Measurements from ENCODE around the gene RPL39. TPM values are rescaled to one million over a fixed set of nuclear protein-coding genes. Genes with fewer than 3 reads are reported as not detected.

RPL39 gene
- total and polyA plus RNA-seq, 4 donors = 1,050 to 2,585 (median 1,242) TPM

Small RNA genes lying within 50 kb of the gene (small RNA-seq; reads per million reads assigned to genes)
- not detected for gene SNORA69 (ENCODE audit: low replicate concordance)

Other genes with a start within 250 kb of the RPL39 start
- gene STEEP1, start 226.2 kb downstream of the RPL39 start, total RNA-seq = 10 to 100 TPM; 37.7 to 39.8 TPM
- gene STEEP1, start 226.2 kb downstream of the RPL39 start, polyA plus RNA-seq (ENCODE audit: insufficient read length in 2 of 2) = 10 to 100 TPM; 27.8 to 32.9 TPM
- 10 to 100 TPM; 44.0 to 46.6 TPM for gene UBE2A, start 217.1 kb downstream of the RPL39 start, total RNA-seq
- 10 to 100 TPM; 93.2 to 98.9 TPM for gene UBE2A, start 217.1 kb downstream of the RPL39 start, polyA plus RNA-seq (ENCODE audit: insufficient read length in 2 of 2)
- 10 to 100 TPM in 1 of 2 donors, 1 to 10 TPM in 1; 6.4 to 22.4 TPM for gene NKRF, start 185.2 kb downstream of the RPL39 start, total RNA-seq
- gene NKRF, start 185.2 kb downstream of the RPL39 start, polyA plus RNA-seq (ENCODE audit: insufficient read length in 2 of 2) = 10 to 100 TPM; 22.2 to 27.0 TPM
- 10 to 100 TPM; 40.0 to 52.7 TPM for gene SEPTIN6, start 98.5 kb downstream of the RPL39 start, total RNA-seq
- gene SEPTIN6, start 98.5 kb downstream of the RPL39 start, polyA plus RNA-seq (ENCODE audit: insufficient read length in 2 of 2) = 10 to 100 TPM; 69.2 to 73.7 TPM
- under 1 TPM; 0.50 to 0.88 TPM for gene SOWAHD, start 33.0 kb downstream of the RPL39 start, total RNA-seq
- 1 to 10 TPM; 1.1 to 1.7 TPM for gene SOWAHD, start 33.0 kb downstream of the RPL39 start, polyA plus RNA-seq (ENCODE audit: insufficient read length in 2 of 2)
- gene UPF3B, start 61.3 kb upstream of the RPL39 start, total RNA-seq = 1 to 10 TPM; 3.9 to 6.3 TPM
- gene UPF3B, start 61.3 kb upstream of the RPL39 start, polyA plus RNA-seq (ENCODE audit: insufficient read length in 2 of 2) = 10 to 100 TPM; 23.4 to 25.3 TPM
- gene RNF113A, start 80.1 kb upstream of the RPL39 start, total RNA-seq = 10 to 100 TPM in 1 of 2 donors, 1 to 10 TPM in 1; 8.8 to 16.0 TPM
- 10 to 100 TPM; 17.9 to 18.5 TPM for gene RNF113A, start 80.1 kb upstream of the RPL39 start, polyA plus RNA-seq (ENCODE audit: insufficient read length in 2 of 2)
- 100 to 1,000 TPM in 1 of 2 donors, 10 to 100 TPM in 1; 59.9 to 240 TPM for gene NDUFA1, start 80.2 kb upstream of the RPL39 start, total RNA-seq
- gene NDUFA1, start 80.2 kb upstream of the RPL39 start, polyA plus RNA-seq (ENCODE audit: insufficient read length in 2 of 2) = 100 to 1,000 TPM; 123 to 135 TPM
- 10 to 100 TPM in 1 of 2 donors, under 1 TPM in 1; 0.99 to 16.3 TPM for gene AKAP14, start 104.3 kb upstream of the RPL39 start, total RNA-seq
- gene AKAP14, start 104.3 kb upstream of the RPL39 start, polyA plus RNA-seq (ENCODE audit: insufficient read length in 2 of 2) = 1 to 10 TPM; 2.0 to 3.3 TPM
- gene NKAP, start 152.1 kb upstream of the RPL39 start, total RNA-seq = 1 to 10 TPM; 8.9 to 9.8 TPM
- 10 to 100 TPM; 13.5 to 14.5 TPM for gene NKAP, start 152.1 kb upstream of the RPL39 start, polyA plus RNA-seq (ENCODE audit: insufficient read length in 2 of 2)

Measured in spinal cord (tissue), 4 donors.